ENCODE measurements around the gene OCEL1. TPM values are rescaled to one million over a fixed set of nuclear protein-coding genes. Genes with fewer than 3 reads are reported as not detected.

OCEL1 gene
- total and polyA plus RNA-seq, 2 of the 13 experiments (the other 11 are each of a cell fraction or from before 2014, with no cell fraction given): 10.6 to 17.2 TPM

GRCh38 chr19:17266975-17267788 lies 41.2 kb downstream of the OCEL1 start, which contains the start of gene BABAM1 (continued):
- no peak for TF ChIP-seq CEBPB (IDR thresholded peaks at IDR 0.05; ENCODE audit: borderline replicate concordance, low read depth, low read length)
- peak; percentile 68 for TF ChIP-seq HBP1 (CRISPR knock-in tag; IDR thresholded peaks at IDR 0.05; ENCODE audit: low read depth)
- no peak for TF ChIP-seq NFRKB (IDR thresholded peaks at IDR 0.05)
- TF ChIP-seq CREM (IDR thresholded peaks at IDR 0.05): peak; percentile 96
- no peak for TF ChIP-seq CREM (CRISPR knock-in tag; IDR thresholded peaks at IDR 0.05)
- no peak for TF ChIP-seq PCBP1 (IDR thresholded peaks at IDR 0.05; ENCODE audit: borderline replicate concordance, low read depth, low read length)
- TF ChIP-seq ZUFSP (CRISPR knock-in tag; IDR thresholded peaks at IDR 0.05; ENCODE audit: borderline replicate concordance): no peak
- peak; percentile 3; the same call in 1 of the 2 replicates for TF ChIP-seq HNF4A (CRISPR knock-in tag; IDR thresholded peaks at IDR 0.05)
- no peak for TF ChIP-seq ZNF280D (CRISPR knock-in tag; IDR thresholded peaks at IDR 0.05)
- no peak for TF ChIP-seq ZNF605 (CRISPR knock-in tag; IDR thresholded peaks at IDR 0.05)
- TF ChIP-seq LRRFIP1 (CRISPR knock-in tag; conservative IDR thresholded peaks at IDR 0.05): no peak
- TF ChIP-seq MXD3 (CRISPR knock-in tag; IDR thresholded peaks at IDR 0.05): peak; percentile 61; the same call in 1 of the 2 replicates
- TF ChIP-seq NFAT5 (CRISPR knock-in tag; IDR thresholded peaks at IDR 0.05): no peak

All from HepG2 (cell line).